ENCODE results near the gene TARP.
"Not testable (repeated sequence)": the region's sequence is repeated elsewhere in the genome, so short reads cannot be mapped to it uniquely, and the experiment has no call there.

TARP gene

GRCh38 chr7:38248069-38248567, 25.3 kb downstream of the TARP start:
- no peaks in the 10 kb centered on the region for H3K9me3 Mint-ChIP-seq
- no peak overlapping the region for H3K4me3 Mint-ChIP-seq
- intact Hi-C loops (cut with micrococcal nuclease): no loop called here
- CTCF ChIA-PET: interaction anchor here (2.3 kb wide), 1 partner anchor 88 kb away, joined by 5 read pairs; no protein-coding TSS in a partner anchor
- no peaks in the 10 kb centered on the region for H3K27me3 Mint-ChIP-seq
- DNase-seq: no peak
- POLR2A ChIA-PET: no interaction called here
- H3K4me1 Mint-ChIP-seq (ENCODE audit: low read depth): peaks cover 10% of the 10 kb centered on the region
- no peak overlapping the region for H3K27ac Mint-ChIP-seq
- peaks cover 3% of the 10 kb centered on the region for H3K36me3 Mint-ChIP-seq

- Mint-ChIP-seq H3K4me3 (no peak overlapping the region), H3K27ac (peak overlapping the region; percentile 66), H3K27me3 (no peaks in the 10 kb centered on the region), H3K4me1 (ENCODE audit: low read depth) (peaks cover 10% of the 10 kb centered on the region), H3K9me3 (no peaks in the 10 kb centered on the region), H3K36me3 (peaks cover 3% of the 10 kb centered on the region)
- intact Hi-C loops (cut with micrococcal nuclease): no loop called here
- DNase-seq: peak; percentile 16
- CTCF ChIA-PET: interaction anchor here (1.3 kb wide), 1 partner anchor 30 kb away, joined by 3 read pairs; no protein-coding TSS in a partner anchor
- POLR2A ChIA-PET: no interaction called here
Measured at GRCh38 chr7:38245409-38245977, 27.9 kb downstream of the TARP start.

- H3K27ac Mint-ChIP-seq: peak overlapping the region; percentile 10
- H3K27me3 Mint-ChIP-seq: no peaks in the 10 kb centered on the region
- intact Hi-C loops (cut with micrococcal nuclease): no loop called here
- ChIA-PET CTCF (no interaction called here), POLR2A (no interaction called here)
- H3K9me3 Mint-ChIP-seq: no peaks in the 10 kb centered on the region
- no peak for DNase-seq
- H3K4me3 Mint-ChIP-seq: no peak overlapping the region
- peaks cover 10% of the 10 kb centered on the region for H3K4me1 Mint-ChIP-seq (ENCODE audit: low read depth)
- peaks cover 3% of the 10 kb centered on the region for H3K36me3 Mint-ChIP-seq
Measured at GRCh38 chr7:38244516-38244915, 28.9 kb downstream of the TARP start.

- CTCF ChIA-PET; POLR2A ChIA-PET; DNase-seq; intact Hi-C loops (cut with micrococcal nuclease); H3K27me3 Mint-ChIP-seq; H3K9me3 Mint-ChIP-seq; H3K27ac Mint-ChIP-seq; H3K36me3 Mint-ChIP-seq; H3K4me3 Mint-ChIP-seq: not testable (repeated sequence)
- peaks cover 10% of the 10 kb centered on the region for H3K4me1 Mint-ChIP-seq (ENCODE audit: low read depth)
Measured at GRCh38 chr7:38243345-38243744, 30.1 kb downstream of the TARP start.

GRCh38 chr7:38242814-38243213, 30.6 kb downstream of the TARP start:
- POLR2A ChIA-PET: no interaction called here
- Mint-ChIP-seq H3K4me1 (ENCODE audit: low read depth) (peaks cover 8% of the 10 kb centered on the region), H3K27ac (no peak overlapping the region), H3K36me3 (no peaks in the 10 kb centered on the region), H3K4me3 (no peak overlapping the region), H3K9me3 (no peaks in the 10 kb centered on the region), H3K27me3 (no peaks in the 10 kb centered on the region)
- CTCF ChIA-PET: interaction anchor here (1.0 kb wide), 1 partner anchor 27 kb away, joined by 3 read pairs; no protein-coding TSS in a partner anchor
- no peak for DNase-seq
- intact Hi-C loops (cut with micrococcal nuclease): no loop called here

- no peak for DNase-seq
- POLR2A ChIA-PET: no interaction called here
- intact Hi-C loops (cut with micrococcal nuclease): no loop called here
- CTCF ChIA-PET: interaction anchor here (1.0 to 1.8 kb wide), 3 partner anchors 25 to 156 kb away, joined by 3 to 5 read pairs (median 4); no protein-coding TSS in a partner anchor
- H3K27ac Mint-ChIP-seq: no peak overlapping the region
- H3K9me3 Mint-ChIP-seq: no peaks in the 10 kb centered on the region
- H3K4me3 Mint-ChIP-seq: no peak overlapping the region
- H3K4me1 Mint-ChIP-seq (ENCODE audit: low read depth): peaks cover 15% of the 10 kb centered on the region
- no peaks in the 10 kb centered on the region for H3K27me3 Mint-ChIP-seq
- no peaks in the 10 kb centered on the region for H3K36me3 Mint-ChIP-seq
Measured at GRCh38 chr7:38241071-38241470, 32.4 kb downstream of the TARP start.

GRCh38 chr7:38239129-38239528, 34.3 kb downstream of the TARP start:
- H3K9me3 Mint-ChIP-seq; POLR2A ChIA-PET; H3K4me3 Mint-ChIP-seq; intact Hi-C loops (cut with micrococcal nuclease); H3K27me3 Mint-ChIP-seq; H3K36me3 Mint-ChIP-seq; DNase-seq; H3K27ac Mint-ChIP-seq: not testable (repeated sequence)
- peaks cover 18% of the 10 kb centered on the region for H3K4me1 Mint-ChIP-seq (ENCODE audit: low read depth)
- CTCF ChIA-PET: interaction anchor here (1.4 kb wide), 1 partner anchor 23 kb away, joined by 3 read pairs; no protein-coding TSS in a partner anchor

- POLR2A ChIA-PET: no interaction called here
- Mint-ChIP-seq H3K36me3 (peaks cover 1% of the 10 kb centered on the region), H3K4me3 (no peak overlapping the region), H3K27ac (no peak overlapping the region), H3K4me1 (ENCODE audit: low read depth) (peaks cover 42% of the 10 kb centered on the region), H3K27me3 (no peaks in the 10 kb centered on the region), H3K9me3 (no peaks in the 10 kb centered on the region)
- DNase-seq: no peak
- CTCF ChIA-PET: interaction anchor here (2.0 to 5.3 kb wide), 2 partner anchors 100 to 133 kb away, joined by 4 to 43 read pairs; no protein-coding TSS in a partner anchor
- intact Hi-C loops (cut with micrococcal nuclease): no loop called here
Measured at GRCh38 chr7:38235606-38236005, 37.8 kb downstream of the TARP start.

- CTCF ChIA-PET: interaction anchor here (0.6 to 5.3 kb wide), 8 partner anchors 12 to 1948 kb away, joined by 3 to 43 read pairs (median 4); no protein-coding TSS in a partner anchor
- peaks cover 43% of the 10 kb centered on the region for H3K4me1 Mint-ChIP-seq (ENCODE audit: low read depth)
- not testable (repeated sequence) for H3K36me3 Mint-ChIP-seq
Measured at GRCh38 chr7:38234759-38235158, 38.7 kb downstream of the TARP start.

GRCh38 chr7:38232502-38233366, 40.7 kb downstream of the TARP start:
- H3K36me3 Mint-ChIP-seq: peaks cover 8% of the 10 kb centered on the region
- peak; percentile 88 for DNase-seq
- ChIA-PET POLR2A (interaction anchor here (0.6 to 1.2 kb wide), 2 partner anchors 103 to 119 kb away, joined by 3 read pairs; no protein-coding TSS in a partner anchor), CTCF (interaction anchor here (0.7 to 5.3 kb wide), 11 partner anchors 10 to 136 kb away, joined by 3 to 43 read pairs (median 4); no protein-coding TSS in a partner anchor)
- H3K27ac Mint-ChIP-seq: peak overlapping the region; percentile 77
- H3K9me3 Mint-ChIP-seq: no peaks in the 10 kb centered on the region
- intact Hi-C loops (cut with micrococcal nuclease): loop anchor here (1.0 to 5.0 kb wide), 4 partner anchors 12 to 795 kb away; no protein-coding TSS in a partner anchor
- H3K4me3 Mint-ChIP-seq: peak overlapping the region; percentile 44
- peaks cover 44% of the 10 kb centered on the region for H3K4me1 Mint-ChIP-seq (ENCODE audit: low read depth)
- no peaks in the 10 kb centered on the region for H3K27me3 Mint-ChIP-seq

More at GRCh38 chr7:38234759-38235158, 38.7 kb downstream of the TARP start:
- not testable (repeated sequence) for DNase-seq, H3K27ac Mint-ChIP-seq, H3K9me3 Mint-ChIP-seq, H3K27me3 Mint-ChIP-seq, H3K4me3 Mint-ChIP-seq
- intact Hi-C loops (cut with micrococcal nuclease): loop anchor here (5.0 kb wide), 1 partner anchor 797 kb away; no protein-coding TSS in a partner anchor
- POLR2A ChIA-PET: interaction anchor here (0.6 kb wide), 1 partner anchor 134 kb away, joined by 3 read pairs; no protein-coding TSS in a partner anchor

GRCh38 chr7:38229884-38230642, 43.4 kb downstream of the TARP start:
- Mint-ChIP-seq H3K27me3 (no peaks in the 10 kb centered on the region), H3K36me3 (peaks cover 16% of the 10 kb centered on the region), H3K27ac (no peak overlapping the region), H3K4me3 (no peak overlapping the region), H3K4me1 (ENCODE audit: low read depth) (peaks cover 30% of the 10 kb centered on the region), H3K9me3 (no peaks in the 10 kb centered on the region)
- CTCF ChIA-PET: interaction anchor here (1.0 to 2.8 kb wide), 2 partner anchors 14 to 138 kb away, joined by 3 to 19 read pairs; no protein-coding TSS in a partner anchor
- DNase-seq: no peak
- POLR2A ChIA-PET: no interaction called here
- intact Hi-C loops (cut with micrococcal nuclease): loop anchor here (5.0 kb wide), 1 partner anchor 793 kb away; no protein-coding TSS in a partner anchor

Measured in activated CD4-positive, alpha-beta memory T cell treated with anti-CD3 and anti-CD28 coated beads for 36 hours (primary cell).